Measurements from ENCODE around the gene PGS1.

The PGS1 gene

GRCh38 chr17:78387977-78388941 lies 9.8 kb downstream of the PGS1 start:
- no peak for DNase-seq (ENCODE audit: low read depth in 2 of 2)

GRCh38 chr17:78390241-78391050 lies 12.0 kb downstream of the PGS1 start:
- no peak for DNase-seq (ENCODE audit: low read depth in 2 of 2)

- no peak for DNase-seq (ENCODE audit: low read depth in 2 of 2)
These were observed 12.6 kb downstream of the PGS1 start for GRCh38 chr17:78391051-78391431.

- no peak for DNase-seq (ENCODE audit: low read depth in 2 of 2)
These were observed 13.4 kb downstream of the PGS1 start for GRCh38 chr17:78391843-78392242.

- no peak for DNase-seq (ENCODE audit: low read depth in 2 of 2)
These were observed 13.8 kb downstream of the PGS1 start for GRCh38 chr17:78392295-78392694.

GRCh38 chr17:78393575-78393974 lies 15.1 kb downstream of the PGS1 start:
- DNase-seq (ENCODE audit: low read depth in 2 of 2) = no peak

GRCh38 chr17:78394209-78394608 lies 15.8 kb downstream of the PGS1 start:
- no peak for DNase-seq (ENCODE audit: low read depth in 2 of 2)

- DNase-seq (ENCODE audit: low read depth in 2 of 2) = no peak
These were observed 16.7 kb downstream of the PGS1 start for GRCh38 chr17:78395155-78395554.

GRCh38 chr17:78396441-78397337 lies 18.2 kb downstream of the PGS1 start:
- no peak for DNase-seq (ENCODE audit: low read depth in 2 of 2)

GRCh38 chr17:78397681-78398101 lies 19.2 kb downstream of the PGS1 start:
- no peak for DNase-seq (ENCODE audit: low read depth in 2 of 2)

- DNase-seq (ENCODE audit: low read depth in 2 of 2) = no peak
These were observed 19.9 kb downstream of the PGS1 start for GRCh38 chr17:78398390-78398789.

GRCh38 chr17:78399028-78399692 lies 20.7 kb downstream of the PGS1 start:
- no peak for DNase-seq (ENCODE audit: low read depth in 2 of 2)

- DNase-seq (ENCODE audit: low read depth in 2 of 2) = no peak
These were observed 21.3 kb downstream of the PGS1 start for GRCh38 chr17:78399693-78400144.

GRCh38 chr17:78400581-78401240 lies 22.3 kb downstream of the PGS1 start:
- no peak for DNase-seq (ENCODE audit: low read depth in 2 of 2)

GRCh38 chr17:78401246-78401645 lies 22.8 kb downstream of the PGS1 start:
- DNase-seq (ENCODE audit: low read depth in 2 of 2) = no peak

GRCh38 chr17:78401891-78402290 lies 23.4 kb downstream of the PGS1 start:
- no peak for DNase-seq (ENCODE audit: low read depth in 2 of 2)

GRCh38 chr17:78403822-78404221 lies 25.4 kb downstream of the PGS1 start:
- DNase-seq (ENCODE audit: low read depth in 2 of 2) = no peak

GRCh38 chr17:78406396-78406795 lies 27.9 kb downstream of the PGS1 start:
- no peak for DNase-seq (ENCODE audit: low read depth in 2 of 2)

- no peak for DNase-seq (ENCODE audit: low read depth in 2 of 2)
These were observed 28.5 kb downstream of the PGS1 start for GRCh38 chr17:78406920-78407319.

- DNase-seq (ENCODE audit: low read depth in 2 of 2) = no peak
These were observed 29.0 kb downstream of the PGS1 start for GRCh38 chr17:78407387-78408000.
